ENCODE data around the gene RARS1. TPM values are rescaled to one million over a fixed set of nuclear protein-coding genes. Genes with fewer than 3 reads are reported as not detected.

Gene RARS1
- total RNA-seq, 1 experiment from 2014 or later: 128 TPM

- Histone ChIP-seq H3K27ac (ENCODE audit: low read length) (no peak overlapping the region), H3K27me3 (ENCODE audit: control insufficient read depth, insufficient read depth, low read length) (no peaks in the 10 kb centered on the region), H3K9me3 (ENCODE audit: control insufficient read depth, insufficient read depth, low read depth, low read length) (no peaks in the 10 kb centered on the region), H3K4me1 (ENCODE audit: control insufficient read depth, insufficient read depth, low read length) (no peaks in the 10 kb centered on the region), H3K4me3 (ENCODE audit: low read depth in 2 of 2, low read length in 2 of 2) (no peak overlapping the region), H3K36me3 (ENCODE audit: control insufficient read depth, insufficient read depth, low read length) (no peaks in the 10 kb centered on the region)
- intact Hi-C loops (cut with micrococcal nuclease; ENCODE audit: unreplicated experiment): no loop called here
- in situ Hi-C loops (cut with HindIII; ENCODE audit: low pct_unique_long_range_greater_than_20kb, low sequenced_read_pairs): no loop called here
- DNase-seq (ENCODE audit: low read depth, low spot score): no peak
- no peak for ATAC-seq
- ChIA-PET POLR2A (no interaction called here), CTCF (no interaction called here)
- TF ChIP-seq REST (IDR thresholded peaks at IDR 0.05; ENCODE audit: insufficient read depth in 1 of 2, low read depth in 2 of 2, low read length in 1 of 2) (no peak), CTCF (IDR thresholded peaks at IDR 0.05) (no peak), SIN3A (IDR thresholded peaks at IDR 0.05; ENCODE audit: borderline replicate concordance, insufficient read depth, low read depth, low read length) (no peak), TCF7L2 (IDR thresholded peaks at IDR 0.05; ENCODE audit: low read depth, low read length) (no peak), POLR2AphosphoS5 (IDR thresholded peaks at IDR 0.05; ENCODE audit: low read depth, low read length) (no peak)
- BruUV-seq (replicated peaks): no TSS peak
Measured at GRCh38 chr5:168455201-168455600, 31.1 kb upstream of the RARS1 start.

GRCh38 chr5:168457542-168457941 is 28.7 kb upstream of the RARS1 start:
- Histone ChIP-seq H3K4me1 (ENCODE audit: control insufficient read depth, insufficient read depth, low read length) (no peaks in the 10 kb centered on the region), H3K36me3 (ENCODE audit: control insufficient read depth, insufficient read depth, low read length) (no peaks in the 10 kb centered on the region), H3K27ac (ENCODE audit: low read length) (no peak overlapping the region), H3K4me3 (ENCODE audit: low read depth in 2 of 2, low read length in 2 of 2) (no peak overlapping the region), H3K27me3 (ENCODE audit: control insufficient read depth, insufficient read depth, low read length) (no peaks in the 10 kb centered on the region), H3K9me3 (ENCODE audit: control insufficient read depth, insufficient read depth, low read depth, low read length) (no peaks in the 10 kb centered on the region)
- intact Hi-C loops (cut with micrococcal nuclease; ENCODE audit: unreplicated experiment): no loop called here
- ATAC-seq (no peak), DNase-seq (ENCODE audit: low read depth, low spot score) (no peak)
- in situ Hi-C loops (cut with HindIII; ENCODE audit: low pct_unique_long_range_greater_than_20kb, low sequenced_read_pairs): no loop called here
- no peak for TF ChIP-seq CTCF (IDR thresholded peaks at IDR 0.05)
- TF ChIP-seq REST (IDR thresholded peaks at IDR 0.05; ENCODE audit: insufficient read depth in 1 of 2, low read depth in 2 of 2, low read length in 1 of 2): no peak
- TF ChIP-seq SIN3A (IDR thresholded peaks at IDR 0.05; ENCODE audit: borderline replicate concordance, insufficient read depth, low read depth, low read length): no peak
- no peak for TF ChIP-seq POLR2AphosphoS5 (IDR thresholded peaks at IDR 0.05; ENCODE audit: low read depth, low read length)
- TF ChIP-seq TCF7L2 (IDR thresholded peaks at IDR 0.05; ENCODE audit: low read depth, low read length): no peak
- CTCF ChIA-PET: no interaction called here
- no TSS peak for BruUV-seq (replicated peaks)
- POLR2A ChIA-PET: no interaction called here

Data from Panc1 (cell line).